GM19328 (cell line): Measurements from ENCODE around the gene CAGE1.

Source experiments
- ATAC-seq: cut with Tn5 transposase; IDR thresholded peaks from one replicate; pipeline ENCODE4 v1.9.1; 2021; ENCODE audit warnings: mild to moderate bottlenecking, moderate library complexity; ENCODE audit not compliant: unreplicated experiment

Gene CAGE1

DNA sequence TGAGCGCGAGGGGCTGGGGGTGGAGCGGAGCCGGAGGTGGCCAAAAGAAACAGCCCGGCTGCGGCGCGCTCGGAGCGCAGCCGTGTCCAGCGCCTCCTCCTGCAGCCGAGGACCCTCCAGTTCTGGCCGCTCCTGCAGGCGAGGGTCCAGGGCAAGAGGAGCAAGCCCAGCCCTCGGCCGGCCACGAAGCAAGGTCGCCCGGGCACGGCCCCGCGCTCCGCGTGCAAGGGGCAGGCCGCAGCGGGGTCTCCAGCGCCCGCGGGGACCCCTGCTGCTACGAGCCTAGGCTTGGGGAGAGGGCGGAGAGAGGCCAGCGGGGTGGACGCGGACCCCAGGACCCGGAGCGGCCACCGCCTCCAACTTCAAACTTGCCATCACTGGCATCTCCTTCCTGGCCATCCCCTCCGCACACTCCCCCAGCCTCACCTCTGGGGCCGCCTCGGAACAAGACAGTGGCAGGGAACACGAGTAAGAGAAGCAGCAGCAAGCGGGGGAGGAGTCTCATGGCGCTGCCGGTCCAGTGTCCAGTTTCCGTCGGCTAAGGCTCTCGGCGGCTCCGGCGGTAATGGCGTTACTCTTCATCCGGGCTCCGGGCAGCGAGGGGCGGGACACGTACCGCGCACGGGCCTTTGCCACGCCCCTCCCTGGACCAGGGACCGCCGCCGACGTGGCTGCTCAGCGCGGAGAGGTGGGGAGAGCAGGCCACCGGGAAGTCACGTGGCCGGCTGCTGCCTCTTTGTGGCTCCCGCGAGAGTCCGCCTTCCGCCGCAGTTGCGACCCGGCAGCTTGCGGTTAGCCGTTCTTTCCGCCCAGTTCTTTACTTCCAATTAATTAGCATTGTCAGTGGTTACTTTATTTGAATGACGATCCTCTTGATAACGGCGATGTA lies 76.7 kb downstream of the CAGE1 start, which contains the start of gene SSR1:
TSS of gene SSR1 (minus strand) at position 584 of the 889 bp plus-strand sequence. CDS start at position 505, 79 bp downstream.
- peak; percentile 98 for ATAC-seq

DNA sequence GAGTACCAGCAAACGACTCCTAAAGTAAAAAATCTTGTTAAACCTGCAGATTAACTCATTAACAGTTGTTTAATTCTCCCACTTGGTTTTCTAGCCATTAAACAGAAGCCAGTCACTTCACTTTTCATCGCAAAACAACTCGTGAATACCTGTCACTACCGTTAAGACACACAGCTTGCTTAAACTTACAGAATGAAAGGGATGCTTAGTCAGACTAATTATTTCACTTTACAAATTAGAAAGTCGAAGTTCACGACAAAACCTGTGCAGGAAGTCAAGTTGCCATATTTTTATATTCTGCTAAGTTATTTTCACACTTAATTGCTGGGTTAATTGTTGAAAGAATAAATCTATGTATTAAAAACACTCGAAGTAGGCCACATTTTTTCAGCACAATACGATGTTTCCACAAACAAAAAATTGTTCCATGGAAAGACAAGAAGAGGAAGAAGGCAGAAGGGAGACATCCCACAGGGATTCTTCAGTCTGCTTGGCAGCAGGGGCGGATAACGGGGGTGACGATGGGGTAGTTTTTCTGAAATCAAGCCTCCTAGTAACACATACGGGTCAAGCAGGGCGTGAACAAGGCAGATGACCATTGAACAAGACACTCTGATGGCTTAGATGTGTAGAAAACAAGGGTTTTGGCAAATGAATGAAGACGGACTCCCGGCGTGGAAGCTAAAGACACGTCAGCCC lies 77.5 kb downstream of the CAGE1 start:
- ATAC-seq, result peak; percentile 2

DNA sequence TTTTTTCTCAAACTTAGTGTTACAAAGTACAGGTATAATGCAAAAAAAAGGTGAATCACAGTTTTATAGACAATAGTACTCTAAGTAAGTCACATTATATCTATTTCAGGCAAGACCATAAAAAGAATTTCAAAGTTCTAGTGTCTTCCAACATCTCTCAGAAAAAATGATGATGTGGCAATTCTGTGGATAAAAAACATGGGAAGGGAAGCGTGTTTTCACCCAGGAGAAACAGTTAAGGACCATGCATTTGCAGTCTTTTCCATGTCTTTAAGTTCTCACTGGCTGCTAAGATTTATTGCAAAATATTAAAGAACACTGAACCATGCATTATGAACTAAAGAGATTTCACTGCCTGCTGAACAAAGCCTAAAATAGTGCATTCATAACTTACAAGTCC lies 78.4 kb downstream of the CAGE1 start:
- ATAC-seq, result no peak

DNA sequence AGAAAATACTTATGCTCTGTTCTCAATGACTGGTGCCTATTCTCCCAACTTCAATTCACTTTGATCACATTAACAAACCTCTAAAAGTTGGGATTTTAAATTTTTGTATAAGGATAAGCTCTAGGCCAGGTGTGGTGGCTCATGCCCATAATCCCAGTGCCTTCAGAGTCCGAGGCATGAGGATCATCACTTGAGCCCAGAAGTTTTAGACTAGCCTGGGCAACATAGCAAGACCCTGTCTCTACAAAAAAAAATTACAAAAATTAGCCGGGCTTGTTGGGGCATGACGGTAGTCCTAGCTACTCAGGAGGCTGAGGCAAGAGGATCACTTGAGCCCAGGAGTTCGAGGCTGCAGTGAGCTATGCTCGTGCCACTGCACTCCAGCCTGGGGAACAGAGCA lies 80.5 kb downstream of the CAGE1 start:
- no peak for ATAC-seq

DNA sequence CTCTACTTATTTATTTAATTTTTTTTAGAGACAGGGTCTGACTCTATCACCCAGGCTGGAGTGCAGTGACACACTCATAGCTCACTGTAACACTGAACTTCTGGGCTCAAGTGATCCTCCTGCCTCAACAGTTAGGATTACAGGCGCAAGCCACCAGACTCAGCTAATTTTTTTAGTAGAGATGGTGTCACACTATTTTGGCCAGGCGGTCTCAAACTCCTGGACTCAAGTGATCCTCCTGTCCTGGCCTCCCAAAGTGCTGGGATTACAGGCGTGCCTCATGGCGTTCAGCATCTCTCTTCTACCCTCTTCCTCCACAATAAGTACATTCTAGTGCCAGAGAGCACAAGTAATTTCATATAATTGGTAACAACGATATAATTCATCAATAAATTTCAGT lies 82.0 kb downstream of the CAGE1 start:
- no peak for ATAC-seq

DNA sequence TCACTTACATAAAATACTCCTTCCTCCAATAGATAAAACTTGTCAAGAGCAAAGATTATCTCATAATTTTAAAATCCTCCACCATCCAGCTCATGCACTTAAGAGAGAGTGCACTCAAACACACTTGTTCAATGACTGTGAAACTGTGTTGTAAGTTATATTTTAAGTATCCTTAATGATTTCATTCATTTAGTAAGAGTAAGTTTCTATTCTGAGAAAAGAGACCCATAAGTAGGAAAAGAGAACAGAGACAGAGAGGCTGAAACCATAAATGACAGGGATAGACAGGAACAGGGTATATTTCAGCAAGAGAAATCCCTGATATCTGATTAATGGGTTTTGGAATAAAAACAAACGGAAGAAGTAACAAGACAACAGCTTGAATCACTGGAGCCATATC lies 84.7 kb downstream of the CAGE1 start:
- ATAC-seq, result no peak

DNA sequence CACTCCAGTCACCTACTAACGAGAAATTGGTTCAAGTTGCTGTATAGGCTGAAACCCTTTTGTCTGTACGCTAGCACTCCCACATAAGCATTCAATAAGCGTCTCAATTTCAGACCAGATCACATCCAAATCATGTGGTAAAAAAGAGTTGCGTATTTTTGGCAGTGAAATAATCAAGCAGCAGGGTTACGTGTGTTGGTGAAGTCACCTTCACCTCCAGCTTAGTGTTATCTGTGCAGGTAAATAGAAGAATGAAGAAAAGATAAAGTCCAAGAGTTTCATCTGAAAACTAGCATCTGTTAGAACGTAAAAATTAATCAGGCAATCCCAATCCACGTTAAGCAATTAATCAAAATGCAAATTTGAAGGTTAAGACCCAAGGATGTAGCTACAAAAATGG lies 87.8 kb downstream of the CAGE1 start:
- no peak for ATAC-seq

DNA sequence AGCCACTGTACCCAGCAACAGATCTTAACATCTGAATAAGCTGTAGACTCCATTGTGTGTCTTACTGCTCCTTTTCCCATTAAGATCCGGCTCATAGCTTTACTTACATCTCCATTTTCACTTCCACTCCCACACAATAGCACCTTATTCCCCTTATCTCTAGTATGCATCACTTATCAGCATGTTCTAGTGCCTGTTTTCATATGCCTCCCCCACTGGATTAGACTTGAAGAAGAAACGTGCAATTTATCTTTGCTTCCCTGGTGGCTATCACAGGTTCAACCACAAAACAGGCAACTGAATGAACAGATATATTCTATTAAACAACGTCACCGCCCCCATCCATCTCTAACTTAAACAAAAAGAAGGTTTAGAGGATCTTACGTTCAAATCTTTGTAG lies 88.6 kb downstream of the CAGE1 start:
- no peak for ATAC-seq

DNA sequence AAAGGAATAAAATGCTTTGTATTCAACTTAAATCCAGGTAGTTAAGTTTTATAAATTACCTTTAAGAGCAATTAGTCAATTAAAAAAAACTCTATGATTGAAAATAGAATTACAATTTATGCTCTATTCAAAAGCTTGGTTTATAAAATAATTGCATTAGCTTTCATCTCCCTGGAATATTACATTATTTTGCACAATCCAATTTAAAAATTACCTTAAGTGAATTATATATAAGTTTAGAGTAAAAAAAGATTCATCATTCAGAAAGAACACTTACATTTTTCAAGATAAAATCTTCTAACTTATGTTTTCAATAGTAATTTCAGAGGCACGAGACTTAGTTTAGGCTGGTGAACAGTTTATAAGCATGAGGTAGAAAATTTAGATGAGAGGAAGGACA lies 91.4 kb downstream of the CAGE1 start:
- ATAC-seq, result no peak

DNA sequence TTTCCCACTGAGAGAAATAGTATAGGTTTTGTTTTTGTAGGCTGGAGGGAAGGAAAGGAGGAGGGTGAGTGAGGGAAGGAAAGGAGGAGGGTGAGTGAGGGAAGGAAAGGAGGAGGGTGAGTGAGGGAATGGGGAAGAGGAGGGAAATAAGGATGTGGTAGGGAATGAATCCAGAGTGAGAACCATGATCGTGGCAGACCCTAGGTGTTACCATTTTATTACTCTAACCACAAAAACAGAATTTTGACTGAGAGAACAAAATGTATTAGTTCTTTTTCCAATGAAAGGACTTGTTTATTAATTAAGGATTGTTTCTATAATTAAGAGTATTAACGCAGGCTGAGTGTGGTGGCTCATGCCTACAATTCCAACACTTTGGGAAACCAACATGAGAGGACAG lies 92.9 kb downstream of the CAGE1 start:
- ATAC-seq, result no peak

DNA sequence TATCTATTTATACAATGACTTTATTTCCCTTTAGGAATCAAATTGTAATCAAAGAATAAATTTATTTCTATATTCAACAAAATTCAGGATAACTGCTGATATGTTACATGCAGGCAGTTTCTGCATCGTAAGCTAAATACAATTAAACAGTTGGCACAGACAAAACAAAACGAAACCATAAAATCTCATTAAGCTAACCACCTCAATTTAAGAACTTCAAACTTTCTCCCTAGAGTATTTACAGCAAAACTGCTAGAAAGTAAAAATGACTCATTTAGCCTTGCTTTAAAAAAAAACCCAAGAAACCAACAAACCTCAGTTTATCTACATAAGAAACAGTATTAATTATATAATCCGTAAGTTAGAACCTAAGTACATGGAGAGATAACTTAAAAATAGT lies 93.6 kb downstream of the CAGE1 start:
- no peak for ATAC-seq

DNA sequence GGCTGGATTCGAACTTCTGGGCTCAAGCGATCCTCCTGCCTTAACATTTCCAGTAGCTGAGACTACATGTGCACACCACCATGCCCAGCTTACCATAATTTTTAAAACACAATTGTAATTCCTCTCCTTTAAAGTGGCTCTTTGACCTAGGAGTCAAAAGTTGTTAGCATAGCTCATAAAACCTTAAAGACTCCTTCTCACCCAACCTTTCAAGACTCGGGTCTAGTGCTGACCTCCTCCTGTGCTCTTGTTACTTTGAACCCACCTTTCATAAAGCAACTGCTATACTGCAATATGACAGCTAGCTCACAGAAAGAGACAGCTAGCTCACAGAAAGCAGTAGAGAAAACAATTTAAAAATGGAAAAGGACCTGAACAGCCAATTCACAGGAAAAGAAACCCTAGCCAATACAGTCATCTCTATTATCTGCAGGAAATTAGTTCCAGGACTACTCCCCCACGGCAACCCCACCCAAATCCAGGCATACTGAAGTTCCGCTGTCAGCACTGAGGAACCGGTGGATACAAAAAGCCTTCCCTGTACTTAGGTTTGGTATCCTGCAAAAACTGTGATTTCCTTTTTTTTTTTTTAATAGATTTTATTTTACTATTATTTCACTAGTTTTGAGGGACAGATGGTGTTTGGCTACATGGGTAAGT lies 96.8 kb downstream of the CAGE1 start:
- no peak for ATAC-seq

DNA sequence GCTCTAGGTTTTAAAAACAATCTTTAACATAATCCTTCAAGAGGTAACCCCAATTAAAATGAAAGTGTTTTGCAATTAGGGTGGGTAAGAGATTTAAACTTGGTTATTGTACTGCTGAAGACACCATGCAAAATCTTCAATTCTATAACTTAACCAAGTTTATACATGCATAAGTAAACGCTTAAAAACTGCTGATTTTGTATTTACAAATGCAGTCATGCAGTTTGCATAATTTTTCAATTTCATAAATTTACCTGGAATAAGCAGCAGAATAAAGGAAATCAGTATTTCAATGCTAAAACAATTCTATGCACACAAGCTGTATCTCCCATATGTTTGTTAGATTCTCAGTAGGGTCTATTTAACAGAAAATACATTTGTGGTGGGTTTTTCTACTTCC lies 99.5 kb downstream of the CAGE1 start:
- ATAC-seq, result no peak

DNA sequence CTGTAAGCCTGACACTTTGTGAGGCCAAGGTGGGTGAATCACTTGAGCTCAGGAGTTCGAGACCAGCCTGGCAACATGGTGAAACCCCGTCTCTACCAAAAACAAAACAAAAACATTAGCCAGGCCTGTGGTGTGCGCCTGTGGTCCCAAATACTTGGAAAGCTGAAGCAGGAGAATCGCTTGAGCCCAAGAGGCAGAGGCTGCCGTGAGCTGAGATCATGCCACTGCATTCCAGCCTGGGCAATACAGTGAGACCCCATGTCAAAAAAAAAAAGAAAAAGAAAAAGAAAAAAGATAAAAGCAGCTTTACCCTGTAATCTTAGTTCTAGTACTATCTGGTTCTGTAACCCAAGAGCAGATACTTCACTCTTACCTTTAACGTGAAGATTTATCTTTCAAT lies 104.1 kb downstream of the CAGE1 start:
- ATAC-seq, result no peak

DNA sequence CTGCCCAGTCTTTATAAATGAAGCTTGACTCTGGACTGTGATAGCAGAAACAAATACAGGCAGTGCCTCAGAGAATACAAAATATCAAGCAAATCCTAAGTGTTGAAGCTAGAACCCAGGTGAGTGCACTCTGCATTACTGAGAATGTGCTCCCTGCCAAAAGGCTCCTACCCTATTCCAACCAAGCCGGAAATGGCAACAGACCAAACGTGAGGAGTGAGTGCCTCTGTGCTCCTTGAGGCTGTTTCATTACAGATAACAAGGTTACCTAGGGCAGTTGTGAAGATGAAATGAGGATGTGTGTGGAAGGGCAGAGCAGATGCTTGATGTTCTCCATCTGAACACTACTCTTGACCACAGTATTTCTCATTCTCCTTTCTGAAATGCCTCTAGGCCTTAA lies 105.9 kb downstream of the CAGE1 start:
- ATAC-seq, result no peak

DNA sequence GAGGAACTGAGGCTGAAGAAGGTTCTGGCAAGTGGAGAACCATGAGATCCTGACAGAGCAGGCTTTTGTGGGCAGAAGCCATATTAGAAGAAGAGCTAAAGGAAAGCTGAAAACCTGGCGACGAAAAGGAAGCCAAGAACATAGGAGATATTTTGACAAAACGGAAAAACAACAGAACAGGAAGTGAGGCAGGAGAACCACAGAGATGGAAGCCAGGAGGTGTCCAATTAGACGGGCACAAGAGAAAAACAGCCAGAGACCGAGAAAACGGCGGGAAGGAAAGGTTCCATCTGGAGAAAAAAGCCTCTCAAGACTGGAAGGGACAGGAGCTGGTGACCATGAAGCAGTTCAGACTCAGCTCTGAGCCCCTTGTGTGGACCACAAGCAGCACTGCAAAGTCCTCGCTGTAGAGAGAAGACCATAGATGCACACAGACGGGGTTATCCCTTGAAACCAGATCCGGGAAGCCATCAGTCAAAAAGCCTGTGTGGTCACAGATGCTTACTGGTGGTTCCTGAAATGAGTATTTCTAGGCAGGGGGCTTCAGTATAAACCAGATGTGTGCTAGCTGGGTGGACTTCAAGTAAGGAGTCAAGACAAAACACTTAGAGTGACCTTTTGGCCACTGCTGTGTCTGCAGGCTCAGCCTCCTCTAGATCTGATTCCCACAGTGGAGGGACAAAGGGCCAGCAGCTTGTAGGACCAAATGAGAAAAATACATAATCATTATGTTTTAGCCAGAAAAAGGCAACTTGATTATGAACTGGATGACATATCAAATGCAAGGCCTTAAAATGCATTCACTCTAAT lies 107.2 kb downstream of the CAGE1 start:
- ATAC-seq, result no peak
